GM18511 (cell line): ENCODE measurements around the gene SMIM15.
"Not testable (repeated sequence)": the region's sequence is repeated elsewhere in the genome, so short reads cannot be mapped to it uniquely, and the experiment has no call there.

ENCODE experiments used
- ATAC-seq: cut with Tn5 transposase; IDR thresholded peaks from one replicate; pipeline ENCODE4 v1.9.1; 2021; ENCODE audit warnings: mild to moderate bottlenecking, moderate library complexity; ENCODE audit not compliant: unreplicated experiment

The SMIM15 gene, protein sequence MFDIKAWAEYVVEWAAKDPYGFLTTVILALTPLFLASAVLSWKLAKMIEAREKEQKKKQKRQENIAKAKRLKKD

DNA sequence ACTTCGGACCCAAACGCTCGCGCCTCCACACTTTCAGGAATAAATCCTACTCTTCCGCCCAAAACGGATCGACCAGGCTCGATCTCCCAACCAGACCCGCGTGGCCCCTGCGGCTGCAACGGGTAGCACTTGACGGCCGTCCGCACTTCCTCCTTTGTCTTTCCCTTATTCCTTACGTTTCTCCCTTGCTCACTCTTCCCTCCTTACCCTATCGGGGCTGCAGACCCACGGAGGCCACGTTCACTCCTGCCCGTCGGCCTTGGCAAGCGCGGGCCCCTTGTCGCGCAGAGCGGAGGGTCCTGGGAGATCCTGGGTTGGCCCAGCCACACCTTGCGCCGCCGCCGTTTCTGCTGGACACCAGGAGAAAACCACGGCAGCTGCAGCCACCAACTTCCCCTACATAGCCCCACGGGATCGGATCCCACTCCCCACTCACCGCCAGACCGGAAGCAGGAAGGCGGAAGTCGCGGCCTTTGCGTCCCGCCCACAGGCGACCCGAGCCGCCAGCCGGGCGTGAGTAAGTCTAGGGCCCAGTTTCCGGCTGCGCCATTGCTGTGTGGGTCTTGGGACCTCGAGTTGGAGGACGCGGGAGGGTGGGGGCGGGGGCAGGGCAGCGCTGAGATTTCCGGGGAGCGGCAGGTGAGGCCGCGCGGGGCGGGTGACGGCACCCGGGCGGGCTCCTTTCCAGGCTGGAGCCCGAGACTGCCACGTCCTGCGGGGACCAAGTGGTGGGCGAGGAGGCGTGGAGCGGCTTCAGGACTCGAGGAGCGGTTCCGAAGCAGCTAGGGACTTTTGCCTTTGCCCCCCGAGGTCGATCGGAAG is at the start of gene SMIM15:
SMIM15 (minus strand) TSS at position 459 of the 822 bp plus-strand sequence. CDS start 2,297 bp downstream, outside the sequence.
- ATAC-seq, result peak; percentile 97

DNA sequence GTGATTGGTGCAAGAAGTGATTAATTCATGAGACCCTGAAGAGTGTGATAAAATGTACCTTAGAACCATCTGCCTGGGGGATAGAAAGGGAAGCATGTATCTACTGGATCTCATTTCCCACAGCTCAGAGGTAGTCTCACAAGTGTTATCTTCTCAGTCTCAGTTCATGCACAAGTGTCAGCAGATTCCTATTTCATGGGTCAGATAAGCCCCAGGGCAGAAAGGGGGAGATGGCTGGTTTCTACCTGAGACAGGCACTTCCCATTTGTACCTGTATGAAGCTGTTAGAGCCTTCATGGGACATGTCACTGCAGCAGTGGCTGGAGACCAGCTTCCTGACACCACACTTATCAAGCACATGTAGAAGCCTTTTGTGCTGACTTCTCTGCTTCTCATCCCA is 45.6 kb upstream of the SMIM15 start:
- ATAC-seq, result no peak

DNA sequence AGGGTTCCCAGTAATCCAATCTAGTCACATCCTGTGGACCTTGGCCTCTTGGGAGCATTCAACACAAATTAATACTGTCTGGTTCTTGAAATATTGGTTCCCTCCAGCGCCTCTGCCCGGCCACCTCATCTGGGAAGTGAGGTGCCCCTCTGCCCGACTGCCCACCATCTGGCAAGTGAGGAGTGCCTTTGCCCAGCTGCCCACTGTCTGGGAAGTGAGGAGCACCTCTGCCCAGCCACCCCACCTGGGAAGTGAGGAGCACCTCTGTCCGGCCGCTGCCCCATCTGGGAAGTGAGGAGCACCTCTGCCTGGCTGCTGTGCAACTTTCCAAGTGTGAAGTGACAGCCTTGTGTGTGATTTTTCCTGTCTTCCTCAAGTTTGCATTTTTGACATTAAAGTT is 42.7 kb upstream of the SMIM15 start:
- no peak for ATAC-seq

DNA sequence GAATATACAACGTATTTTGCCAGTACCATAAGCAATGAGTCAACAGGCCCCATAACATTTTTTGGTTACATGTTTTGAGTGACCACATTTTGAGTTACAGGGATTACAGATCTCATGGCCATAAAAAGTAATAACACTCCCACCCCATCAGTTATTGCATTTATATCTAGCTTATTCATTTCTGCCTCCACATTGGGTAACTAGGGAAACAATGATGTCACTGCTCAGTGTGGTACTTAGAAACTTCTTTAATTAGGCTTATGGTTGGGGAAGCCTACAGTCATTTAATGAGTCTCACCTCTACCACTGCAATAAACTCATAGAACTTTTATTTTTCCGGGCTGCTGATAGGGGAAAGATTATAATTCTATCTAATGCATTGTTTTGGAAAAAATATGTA is 39.9 kb upstream of the SMIM15 start:
- ATAC-seq, result peak; percentile 46

DNA sequence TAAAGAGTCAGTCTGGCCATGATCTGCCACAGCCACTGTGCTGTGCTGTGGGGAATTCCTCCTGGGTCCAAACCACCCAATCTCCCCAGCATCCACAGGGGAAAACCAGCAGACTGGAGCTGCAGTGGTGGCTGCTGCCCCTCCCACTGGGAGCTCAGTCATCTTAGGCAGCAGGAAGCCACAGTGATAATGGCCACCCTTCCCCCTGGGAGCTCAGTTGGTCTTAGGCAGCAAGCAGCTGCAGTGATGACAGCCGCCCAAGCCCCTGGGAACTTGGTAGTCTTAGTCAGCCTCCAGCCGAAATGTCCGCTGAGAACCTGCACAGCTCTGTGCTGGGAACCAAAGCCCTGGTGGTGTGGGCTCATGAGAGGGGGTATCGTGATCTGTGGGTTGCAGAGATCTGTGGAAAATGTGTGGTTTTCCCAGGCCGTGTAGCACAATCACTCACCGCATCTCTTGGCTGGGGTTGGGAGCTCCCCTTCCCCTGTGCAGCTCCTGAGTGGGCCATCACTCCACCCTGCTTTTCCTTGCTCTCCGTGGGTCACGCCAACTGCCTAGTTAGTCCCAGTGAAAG is 38.4 kb upstream of the SMIM15 start:
- peak; percentile 70 for ATAC-seq

DNA sequence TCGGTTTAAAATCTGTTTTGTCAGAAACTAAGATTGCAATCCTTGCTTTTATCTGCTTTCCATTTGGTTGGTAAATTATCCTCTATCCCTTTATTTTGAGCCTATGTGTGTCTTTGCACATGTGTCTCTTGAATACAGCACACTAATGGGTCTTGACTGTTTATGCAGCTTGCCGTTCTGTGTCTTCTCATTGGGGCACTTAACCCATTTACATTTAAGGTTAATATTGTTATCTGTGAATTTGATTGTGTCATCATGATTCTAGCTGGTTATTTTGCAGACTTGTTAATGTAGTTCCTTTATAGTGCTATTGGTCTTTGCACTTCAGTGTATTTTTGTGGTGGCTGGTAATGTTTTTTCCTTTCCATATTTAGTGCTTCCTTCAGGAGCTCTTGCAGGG is 36.3 kb upstream of the SMIM15 start:
- ATAC-seq, result no peak

DNA sequence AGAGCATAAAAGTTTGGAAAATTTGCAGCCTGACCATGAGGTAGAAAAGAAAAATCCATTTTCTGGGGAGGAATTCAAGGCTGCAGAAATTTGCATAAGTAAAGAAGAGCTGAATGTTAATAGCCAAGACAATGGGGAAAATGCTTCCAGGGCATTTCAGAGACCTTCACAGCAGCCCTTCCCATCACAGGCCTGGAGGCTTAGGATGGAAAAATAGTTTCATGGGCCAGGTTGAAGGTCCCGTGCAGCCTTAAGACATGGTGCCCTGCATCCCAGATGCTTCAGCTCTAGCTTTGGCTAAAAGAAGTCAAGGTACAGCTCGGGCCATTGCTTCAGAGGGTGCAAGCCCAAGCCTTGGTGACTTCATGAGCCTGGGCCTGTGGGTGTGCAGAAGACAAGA is 25.6 kb upstream of the SMIM15 start:
- ATAC-seq, result not testable (repeated sequence)

DNA sequence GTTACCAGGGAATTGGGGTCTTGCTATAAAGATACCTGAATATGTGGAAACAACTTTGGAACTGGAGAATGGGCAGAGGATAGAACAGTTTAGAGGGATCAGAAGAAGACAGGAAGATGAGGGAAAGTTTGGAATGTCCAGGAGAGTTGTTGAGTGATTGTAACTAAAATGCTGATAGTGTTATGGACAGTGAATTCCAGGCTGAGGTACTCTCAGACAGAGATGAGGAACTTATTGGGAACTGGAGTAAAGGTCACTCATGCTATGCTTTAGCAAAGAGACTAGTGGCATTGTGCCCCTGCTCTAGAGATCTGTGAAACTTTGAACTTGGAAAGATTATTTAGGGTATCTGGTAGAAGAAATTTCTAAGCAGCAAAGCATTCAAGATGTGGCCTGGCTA is 25.1 kb upstream of the SMIM15 start:
- not testable (repeated sequence) for ATAC-seq

DNA sequence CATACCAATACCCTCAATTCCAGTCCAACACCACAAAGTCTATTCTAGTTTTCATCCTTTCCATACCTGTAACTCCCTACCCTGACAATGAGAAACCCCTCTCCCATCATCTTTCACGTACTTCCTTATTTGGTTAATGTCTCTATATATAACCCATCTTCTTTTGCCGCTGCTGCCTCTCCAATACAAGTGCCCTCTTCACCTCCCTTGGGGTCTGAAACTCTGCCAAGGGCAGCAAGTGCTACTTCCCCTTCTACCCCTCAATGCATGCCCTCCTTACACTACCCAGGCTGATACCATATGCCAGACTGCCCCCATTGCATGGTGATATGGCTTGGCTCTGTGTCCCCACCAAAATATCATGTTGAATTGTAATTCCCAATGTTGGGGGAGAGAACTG is 24.4 kb upstream of the SMIM15 start:
- no peak for ATAC-seq

DNA sequence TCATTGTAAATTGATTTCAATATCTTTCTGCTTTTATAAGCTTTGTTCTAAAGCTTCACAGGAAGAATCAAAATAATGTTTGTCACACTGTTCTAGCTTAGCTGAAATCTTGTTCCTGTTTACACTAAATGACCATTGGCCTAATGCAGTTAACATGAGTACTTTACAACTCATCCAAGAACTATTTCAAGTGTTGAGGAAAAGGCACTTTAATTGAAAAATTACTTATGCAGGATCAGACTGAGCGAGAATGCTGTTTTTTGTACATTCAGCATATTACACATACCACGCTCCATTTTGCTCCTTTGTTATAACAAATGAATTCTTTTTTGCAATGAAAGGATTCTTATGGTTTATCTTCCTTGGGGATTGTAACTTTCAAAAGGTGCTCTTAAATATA is 22.4 kb upstream of the SMIM15 start:
- ATAC-seq, result no peak

DNA sequence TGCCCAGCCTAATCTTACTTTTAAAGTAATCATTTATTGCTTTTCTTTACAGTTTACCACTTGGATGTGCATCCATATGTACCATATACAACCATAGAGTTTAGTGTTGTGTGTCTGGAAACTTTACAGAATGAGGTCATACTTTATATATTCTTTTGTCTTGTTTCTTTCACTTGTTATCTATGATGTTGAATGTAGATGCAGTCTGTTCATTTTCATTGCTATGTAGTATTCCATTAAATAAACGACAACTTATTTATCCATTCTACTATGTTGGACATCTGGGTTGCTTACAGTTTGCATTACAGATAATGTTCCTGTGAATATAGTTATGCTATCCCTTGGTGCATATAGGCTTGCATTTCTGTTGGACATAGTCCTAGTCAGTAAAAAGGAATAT is 21.3 kb upstream of the SMIM15 start:
- no peak for ATAC-seq

DNA sequence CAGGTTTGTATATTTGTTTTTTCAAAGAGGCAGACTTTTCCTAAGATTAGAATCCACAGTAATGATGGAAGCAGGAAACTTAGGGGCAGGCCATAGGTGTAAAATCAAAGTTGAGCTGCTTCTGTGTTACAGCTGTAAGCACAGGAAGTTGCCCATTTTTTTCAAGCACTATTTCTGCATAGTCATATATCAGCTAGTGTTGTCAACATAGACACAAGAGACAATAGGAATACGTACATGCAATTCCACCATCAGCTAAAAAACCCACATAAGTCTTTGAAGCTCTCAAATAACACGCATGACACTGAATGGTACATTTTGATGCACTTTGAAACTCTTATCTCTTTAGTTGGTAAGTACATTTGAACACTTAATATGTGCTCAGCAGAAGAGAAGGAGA is 20.2 kb upstream of the SMIM15 start:
- no peak for ATAC-seq

DNA sequence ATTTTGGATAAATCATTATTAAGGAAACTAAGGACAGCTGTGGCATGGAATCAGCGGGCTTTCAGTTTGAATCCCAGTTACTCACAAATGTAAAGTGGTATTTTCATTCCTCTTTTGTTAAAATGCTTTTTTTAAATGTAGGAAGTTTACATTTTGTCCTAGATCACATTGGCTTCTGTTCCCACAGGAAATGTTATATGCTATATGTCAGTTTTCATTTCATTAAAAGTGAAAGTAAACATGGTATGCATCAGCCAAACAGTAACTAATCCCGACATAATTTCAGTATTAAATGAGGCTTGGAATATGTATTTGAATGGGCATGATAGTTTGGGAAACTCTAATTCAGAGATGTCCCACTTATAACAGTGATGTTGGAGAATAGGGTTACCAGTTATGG is 18.6 kb upstream of the SMIM15 start:
- ATAC-seq, result no peak

DNA sequence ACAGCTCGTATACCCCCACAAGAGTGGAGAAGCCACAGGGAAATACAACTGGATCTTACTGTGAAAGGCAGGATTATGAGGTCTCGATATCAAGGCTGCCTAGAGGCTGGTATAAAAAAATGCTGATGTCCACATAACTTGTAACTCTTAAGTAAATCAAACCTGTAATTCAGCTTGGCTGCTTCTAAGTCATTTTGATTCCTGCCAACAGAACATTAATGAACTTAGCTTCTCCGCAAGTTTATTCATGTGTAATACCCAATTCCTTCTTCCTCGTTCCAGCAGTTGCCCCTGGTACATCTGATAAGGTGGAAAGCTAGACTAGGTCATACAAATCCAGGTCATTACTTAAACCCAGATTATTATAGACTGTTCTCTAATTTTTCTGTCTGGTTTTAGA is 16.4 kb upstream of the SMIM15 start:
- ATAC-seq, result no peak

DNA sequence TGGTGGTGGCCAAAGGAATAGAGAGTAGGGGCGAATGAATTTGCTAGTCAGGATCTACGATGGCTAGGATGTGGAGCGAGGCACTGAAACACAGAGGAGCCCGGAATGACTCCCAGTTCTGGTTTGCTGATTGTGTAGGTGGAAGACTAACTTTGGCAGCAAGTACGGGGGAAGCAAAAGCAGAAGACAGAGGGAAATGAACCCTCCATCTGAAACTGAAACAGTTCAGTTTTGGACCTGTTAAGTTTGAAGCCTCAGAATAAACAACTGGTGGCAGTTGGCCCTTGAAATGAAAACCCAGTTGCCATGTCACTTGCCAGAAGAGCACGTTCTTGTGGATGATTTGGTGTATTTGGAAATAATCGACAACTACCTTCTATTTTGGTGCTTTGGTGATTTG is 15.4 kb upstream of the SMIM15 start:
- peak; percentile 90 for ATAC-seq

DNA sequence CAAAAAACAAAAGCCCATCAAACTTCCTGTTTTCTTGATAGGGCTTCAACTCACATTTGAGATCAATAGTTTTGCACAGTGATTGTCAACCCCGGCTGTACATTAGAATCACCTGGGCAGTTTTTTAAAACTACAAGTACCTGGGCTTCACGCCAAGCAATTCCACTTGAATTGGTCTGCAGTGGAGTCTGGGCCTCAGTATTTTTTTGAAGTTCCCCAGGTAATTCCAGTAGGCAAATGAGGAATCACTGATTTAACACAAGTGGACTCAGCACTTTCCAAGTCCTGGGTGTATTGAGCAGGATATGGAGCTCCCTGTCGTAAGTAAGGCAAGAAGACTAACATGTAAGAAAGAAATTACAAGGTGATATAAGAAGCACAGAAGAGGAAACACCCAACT is 14.8 kb upstream of the SMIM15 start:
- no peak for ATAC-seq

DNA sequence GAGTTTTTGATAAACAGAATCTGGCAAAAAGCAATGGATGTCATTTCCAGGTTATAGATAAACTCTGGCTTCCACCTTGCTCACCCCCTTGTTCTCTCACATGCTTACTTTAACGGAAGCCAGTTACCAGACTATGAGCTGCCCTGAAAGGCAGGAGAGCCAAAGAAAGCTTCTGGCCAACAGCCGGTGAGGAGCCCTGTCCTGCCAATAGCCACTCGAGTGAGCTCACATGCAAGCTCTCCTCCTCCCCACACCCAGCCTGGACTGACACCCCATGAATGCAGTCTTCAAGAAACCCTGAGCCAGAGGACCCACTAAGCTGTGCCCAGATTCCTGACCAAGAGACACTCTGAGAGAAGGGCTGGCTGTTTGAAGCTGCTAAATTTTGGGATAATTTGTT is 14.4 kb upstream of the SMIM15 start:
- ATAC-seq, result no peak

DNA sequence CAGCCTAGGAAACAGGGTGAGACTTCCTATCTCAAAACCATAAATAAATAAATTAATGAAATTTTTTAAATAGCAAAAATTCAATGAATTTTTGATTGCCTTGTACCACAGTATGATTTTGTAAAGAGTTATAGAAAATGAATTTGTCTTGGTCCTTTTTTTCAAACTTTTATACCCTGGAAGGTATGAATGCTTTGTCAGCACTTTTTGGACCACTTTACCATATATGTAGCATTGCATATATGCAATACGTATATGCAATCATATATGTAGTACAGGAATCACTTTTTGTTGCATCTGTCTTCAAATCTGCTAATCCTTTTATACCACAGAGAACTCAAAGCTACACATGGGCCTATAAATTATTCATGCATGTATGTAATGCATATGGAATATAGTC is 9.2 kb upstream of the SMIM15 start:
- no peak for ATAC-seq

DNA sequence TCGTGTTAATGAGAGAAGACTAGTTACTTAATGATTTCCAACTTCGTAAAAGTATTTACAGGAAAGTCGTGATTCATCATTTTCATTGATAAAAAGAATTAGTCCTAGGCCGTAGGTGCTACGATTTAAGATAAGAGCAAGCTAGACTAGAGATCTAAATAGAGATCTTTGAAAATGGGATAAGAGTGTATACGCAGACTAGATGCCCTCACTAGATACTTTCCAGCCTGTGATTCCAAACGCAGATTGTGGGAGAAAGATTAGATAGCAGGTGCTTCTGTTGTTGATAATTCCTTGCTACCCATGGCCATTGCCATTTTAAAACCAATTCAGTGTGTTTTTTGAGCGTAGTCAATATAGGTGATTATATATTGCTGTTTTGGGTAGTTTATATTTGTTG is 6.7 kb upstream of the SMIM15 start:
- no peak for ATAC-seq

DNA sequence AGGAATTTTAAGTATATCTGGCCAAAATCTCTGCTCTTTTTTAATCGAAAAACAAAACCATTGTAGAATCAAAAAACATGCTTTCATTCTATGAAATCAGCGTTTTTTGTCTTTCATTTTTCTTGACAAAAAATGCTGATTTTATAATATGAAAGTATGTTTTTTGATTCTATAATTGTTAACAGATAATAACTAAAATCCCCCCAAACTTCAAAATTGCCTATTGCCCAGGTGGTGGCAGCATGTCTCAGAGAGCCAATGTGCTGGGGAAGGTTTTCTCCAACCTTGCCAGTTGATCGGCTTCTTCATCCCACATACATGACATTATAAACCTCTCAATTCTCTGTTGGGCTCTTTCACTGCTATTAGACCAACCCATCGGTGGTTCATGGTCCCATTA is 5.1 kb upstream of the SMIM15 start:
- ATAC-seq, result no peak

DNA sequence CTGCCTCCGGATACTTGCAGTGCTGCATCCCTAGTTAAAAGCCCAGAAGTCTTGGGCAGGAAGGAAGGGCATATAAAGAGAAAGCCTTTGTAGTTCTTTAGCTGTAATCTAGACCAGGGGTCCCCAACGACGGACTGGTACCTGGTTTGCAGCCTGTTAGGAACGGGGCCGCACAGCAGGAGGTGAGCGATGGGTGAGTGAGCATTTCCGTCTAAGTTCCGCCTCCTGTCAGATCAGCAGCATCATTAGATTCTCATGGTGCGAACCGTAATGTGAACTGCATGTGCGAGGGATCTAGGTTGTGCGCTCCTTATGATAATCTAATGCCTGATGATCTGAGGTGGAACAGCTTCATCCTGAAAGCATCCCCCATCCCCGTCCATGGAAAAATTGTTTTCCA is 1.6 kb upstream of the SMIM15 start:
- ATAC-seq, result no peak

DNA sequence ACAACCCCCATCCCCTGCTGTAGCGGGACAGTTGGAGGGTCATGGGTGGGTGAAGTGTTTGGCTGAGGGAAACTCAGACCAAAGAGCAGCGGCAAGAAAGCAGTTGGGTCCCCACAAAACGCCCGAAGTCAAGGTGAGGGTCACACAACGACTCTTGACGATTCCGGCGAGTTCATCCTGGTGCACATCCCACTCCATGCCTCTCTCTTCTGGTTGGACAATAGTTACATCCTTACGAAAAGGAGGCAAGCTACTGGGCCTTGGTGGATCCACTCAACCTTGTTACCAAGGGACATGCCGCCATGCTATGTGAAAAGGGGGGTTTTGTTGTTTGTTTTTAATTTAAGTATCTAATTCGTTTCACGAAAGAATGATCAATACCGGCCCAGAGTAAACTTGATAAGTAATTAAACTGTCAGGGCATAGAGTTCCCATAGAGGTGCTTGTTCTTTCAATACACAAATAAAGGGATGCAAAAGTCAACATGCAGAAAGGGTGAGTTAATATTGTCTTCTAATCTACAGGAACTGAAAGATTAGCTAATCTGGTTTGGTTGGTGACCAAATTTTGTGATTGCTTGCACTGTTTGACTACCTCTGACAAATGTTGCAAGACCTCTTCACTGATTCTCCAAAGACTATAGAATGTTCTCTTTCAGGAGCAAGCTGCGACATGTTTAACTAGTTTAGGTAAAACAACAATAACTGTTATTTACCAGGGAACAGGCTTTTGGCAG is 732 bp upstream of the SMIM15 start:
- no peak for ATAC-seq
